NB4 (cell line): ENCODE data around the gene HSPG2.

Experiments used
- TF ChIP-seq, protein P1 (sequence below): IDR thresholded peaks from one replicate; pipeline ENCODE4 v1.5.1; 2012; ENCODE audit warnings: low read depth, low read length
- TF ChIP-seq, protein P2 (sequence below): IDR thresholded peaks from 2 replicates; pipeline ENCODE4 v1.6.1; 2011; ENCODE audit warnings: low read depth, low read length

DNA sequence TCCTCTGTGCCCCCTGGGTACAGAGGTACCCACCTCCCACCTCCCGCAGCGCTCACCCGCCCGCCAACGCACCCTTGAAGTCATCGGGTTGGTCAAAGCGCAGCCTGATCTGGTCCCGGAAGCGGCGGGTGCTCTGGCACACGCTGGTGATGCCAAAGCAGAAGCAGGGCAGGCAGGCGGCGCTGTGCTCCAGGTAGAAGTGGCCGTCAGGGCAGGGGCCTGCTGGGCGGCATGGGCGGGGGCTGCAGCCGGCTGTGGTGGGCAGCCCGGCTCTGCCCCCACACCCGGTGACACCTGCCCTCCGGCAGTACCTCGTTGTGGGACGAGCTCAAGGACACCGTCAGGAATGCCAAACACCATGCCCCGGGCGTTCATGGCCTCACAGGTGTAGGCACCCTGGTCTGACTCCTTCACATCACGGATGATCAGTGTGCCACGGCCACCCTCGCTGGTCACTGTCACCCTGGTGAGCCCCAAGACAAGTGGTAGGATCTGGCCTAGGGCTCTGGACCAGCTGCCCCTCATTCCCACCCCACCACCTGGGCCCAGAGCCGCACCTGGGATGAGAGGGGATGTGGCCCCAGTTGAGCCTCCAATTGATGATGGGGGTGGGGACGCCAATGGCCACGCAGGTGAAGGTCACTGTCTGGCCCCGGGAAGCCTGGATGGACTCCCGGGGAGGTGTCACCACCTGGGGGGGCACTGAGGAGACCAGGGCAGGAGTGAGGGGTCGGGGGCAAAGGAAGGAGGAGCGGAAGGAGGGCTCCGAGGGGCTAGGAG, 52.5 kb downstream of the HSPG2 start:
- TF ChIP-seq, protein P1, sequence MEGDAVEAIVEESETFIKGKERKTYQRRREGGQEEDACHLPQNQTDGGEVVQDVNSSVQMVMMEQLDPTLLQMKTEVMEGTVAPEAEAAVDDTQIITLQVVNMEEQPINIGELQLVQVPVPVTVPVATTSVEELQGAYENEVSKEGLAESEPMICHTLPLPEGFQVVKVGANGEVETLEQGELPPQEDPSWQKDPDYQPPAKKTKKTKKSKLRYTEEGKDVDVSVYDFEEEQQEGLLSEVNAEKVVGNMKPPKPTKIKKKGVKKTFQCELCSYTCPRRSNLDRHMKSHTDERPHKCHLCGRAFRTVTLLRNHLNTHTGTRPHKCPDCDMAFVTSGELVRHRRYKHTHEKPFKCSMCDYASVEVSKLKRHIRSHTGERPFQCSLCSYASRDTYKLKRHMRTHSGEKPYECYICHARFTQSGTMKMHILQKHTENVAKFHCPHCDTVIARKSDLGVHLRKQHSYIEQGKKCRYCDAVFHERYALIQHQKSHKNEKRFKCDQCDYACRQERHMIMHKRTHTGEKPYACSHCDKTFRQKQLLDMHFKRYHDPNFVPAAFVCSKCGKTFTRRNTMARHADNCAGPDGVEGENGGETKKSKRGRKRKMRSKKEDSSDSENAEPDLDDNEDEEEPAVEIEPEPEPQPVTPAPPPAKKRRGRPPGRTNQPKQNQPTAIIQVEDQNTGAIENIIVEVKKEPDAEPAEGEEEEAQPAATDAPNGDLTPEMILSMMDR = no peak
- TF ChIP-seq, protein P2, sequence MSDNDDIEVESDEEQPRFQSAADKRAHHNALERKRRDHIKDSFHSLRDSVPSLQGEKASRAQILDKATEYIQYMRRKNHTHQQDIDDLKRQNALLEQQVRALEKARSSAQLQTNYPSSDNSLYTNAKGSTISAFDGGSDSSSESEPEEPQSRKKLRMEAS = no peak
